Heart left ventricle (tissue), 13 donors: Measurements from ENCODE around the gene IL1RAP.

Experiments
- CTCF ChIP-seq, 12 donors: fragments of 200-600 bp; sonication (generic) in 4 of 12; IDR thresholded peaks; one replicate each; pipeline versions ENCODE4 v1.5.0 to v1.8.0; 2018 to 2022; ENCODE audit warnings: antibody characterized with exemption in 12 of 12, mild to moderate bottlenecking in 5 of 12
- POLR2A ChIP-seq, 2 donors: fragments of 450-650 bp; IDR thresholded peaks; one replicate each; pipeline ENCODE4 v1.6.1; 2017; ENCODE audit warnings: antibody characterized with exemption in 2 of 2, mild to moderate bottlenecking in 2 of 2, moderate library complexity in 2 of 2
- donor health status: ischemic (EF 13 %, LVEDD 7.1; RV severe dilation, severe dysfunction).
- donor health status: DM: no; HTN: yes; CAD: no.
- donor health status: DM: no; HTN: no; CAD: no.
- donor health status: ischemic (EF 25% LVEDD 6.9; RV normal size, moderate dysfunction).
- donor health status: ischemic (EF 25% LVEDD 5.7; RV mildly dilated, moderate dysfunction).
- donor health status: ischemic (EF 35%, LVEDD 5.7; RV mildly dilated, moderate dysfunction).
- donor health status: nonischemic (EF 11% LVEDD 7.7; RV severe dilation, severe dysfunction).
- donor health status: DM: yes; HTN: yes; CAD: no.
- donor health status: PGD.
- donor health status: ischemic (EF 29% LVEDD 5.4; RV normal size, mild dysfunction).
- donor health status: nonischemic (EF 23%, LVEDD 6.1; RV moderate dilation, normal function).

GRCh38 chr3:190492129-190492528 lies 21.8 kb upstream of the IL1RAP start:
- TF ChIP-seq CTCF (IDR thresholded peaks at IDR 0.05) (no peak), POLR2A (IDR thresholded peaks at IDR 0.05) (no peak)
